ENCODE data around the gene UROC1.

DNA sequence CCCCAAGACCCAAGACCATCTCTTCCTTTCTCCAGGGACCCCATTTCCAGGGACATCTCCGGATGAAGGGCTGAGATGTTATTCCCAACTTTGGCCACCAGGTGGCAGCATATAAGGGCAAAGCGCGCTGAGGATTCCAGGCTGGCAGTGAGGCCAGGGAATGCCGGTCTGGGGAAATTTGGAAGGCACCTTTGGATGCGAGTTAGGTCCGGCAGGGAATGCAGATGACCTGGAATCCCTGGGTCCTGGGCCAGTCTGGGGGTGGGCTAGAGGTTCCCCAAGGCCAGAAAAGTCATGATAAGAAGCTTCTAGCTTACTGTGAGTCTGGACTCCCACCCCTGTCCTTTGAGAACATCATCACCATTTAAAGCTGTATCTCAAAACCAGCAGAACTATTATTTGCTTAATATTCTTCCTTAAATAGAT lies 4.8 kb upstream of the UROC1 start:
- TF ChIP-seq POLR2A (IDR thresholded peaks at IDR 0.05; ENCODE audit: low read depth, low read length) (no peak), TAF1 (IDR thresholded peaks at IDR 0.05; ENCODE audit: borderline replicate concordance, low read depth, low read length) (no peak)
